ENCODE measurements around the gene TECTA.

The TECTA gene

GRCh38 chr11:121179306-121179705 is 78.3 kb downstream of the TECTA start:
- no peak for FAIRE-seq

GRCh38 chr11:121180183-121180582 is 79.1 kb downstream of the TECTA start:
- FAIRE-seq: no peak

GRCh38 chr11:121188776-121189175 is 87.7 kb downstream of the TECTA start:
- FAIRE-seq: no peak

- no peak for FAIRE-seq
These were observed 90.8 kb downstream of the TECTA start for GRCh38 chr11:121191818-121192217.

GRCh38 chr11:121194731-121195596 is 93.9 kb downstream of the TECTA start:
- FAIRE-seq: peak; percentile 97

- no peak for FAIRE-seq
These were observed 97.4 kb downstream of the TECTA start for GRCh38 chr11:121198491-121198890.

- no peak for FAIRE-seq
These were observed 98.5 kb downstream of the TECTA start for GRCh38 chr11:121199516-121199915.

- FAIRE-seq: no peak
These were observed 105.8 kb downstream of the TECTA start for GRCh38 chr11:121206810-121207209.

- no peak for FAIRE-seq
These were observed 106.6 kb downstream of the TECTA start for GRCh38 chr11:121207485-121208115.

- FAIRE-seq: no peak
These were observed 109.5 kb downstream of the TECTA start for GRCh38 chr11:121210445-121211080.

GRCh38 chr11:121211626-121212025 is 110.6 kb downstream of the TECTA start:
- no peak for FAIRE-seq

- no peak for FAIRE-seq
These were observed 111.7 kb downstream of the TECTA start for GRCh38 chr11:121212536-121213361.

GRCh38 chr11:121213362-121213893 is 112.4 kb downstream of the TECTA start:
- no peak for FAIRE-seq

- FAIRE-seq: no peak
These were observed 113.8 kb downstream of the TECTA start for GRCh38 chr11:121214861-121215260.

- no peak for FAIRE-seq
These were observed 120.6 kb downstream of the TECTA start for GRCh38 chr11:121221496-121222200.

GRCh38 chr11:121223161-121223560 is 122.1 kb downstream of the TECTA start:
- FAIRE-seq: no peak

- FAIRE-seq: no peak
These were observed 124.3 kb downstream of the TECTA start for GRCh38 chr11:121225382-121225781.

GRCh38 chr11:121226415-121227263 is 125.6 kb downstream of the TECTA start:
- no peak for FAIRE-seq

- FAIRE-seq: no peak
These were observed 127.8 kb downstream of the TECTA start for GRCh38 chr11:121228851-121229250.

- FAIRE-seq: no peak
These were observed 128.6 kb downstream of the TECTA start for GRCh38 chr11:121229495-121230215.
